Activated naive CD8-positive, alpha-beta T cell treated with anti-CD3 and anti-CD28 coated beads for 36 hours (primary cell): ENCODE measurements around the gene TRIO. TPM values are rescaled to one million over a fixed set of nuclear protein-coding genes. Genes with fewer than 3 reads are reported as not detected.

Source experiments
- DNase-seq: peaks from one replicate; pipeline ENCODE4 v3.0.0; 2021
- H3K27ac Mint-ChIP-seq: one replicate; pipeline ENCODE4 v1.8.0; 2022; ENCODE audit warnings: mild to moderate bottlenecking, moderate library complexity, mixed read lengths
- H3K27me3 Mint-ChIP-seq: one replicate; pipeline ENCODE4 v1.8.0; 2022; ENCODE audit warnings: mild to moderate bottlenecking, mixed read lengths
- H3K36me3 Mint-ChIP-seq: one replicate; pipeline ENCODE4 v1.8.0; 2021; ENCODE audit warnings: mild to moderate bottlenecking, mixed read lengths
- H3K4me1 Mint-ChIP-seq: one replicate; pipeline ENCODE4 v1.8.0; 2021; ENCODE audit warnings: mixed read lengths
- H3K4me3 Mint-ChIP-seq: one replicate; pipeline ENCODE4 v1.8.0; 2022; ENCODE audit warnings: mild to moderate bottlenecking, moderate library complexity, mixed read lengths
- H3K9me3 Mint-ChIP-seq: one replicate; pipeline ENCODE4 v1.8.0; 2022; ENCODE audit warnings: mixed read lengths
- total RNA-seq, 2 experiments: library from RNA; stranded (reverse); gene quantifications; one replicate each; pipeline ENCODE4 v1.2.3, GENCODE V29; 2021

The TRIO gene
- total RNA-seq, 2 experiments from 2014 or later, result 7.4 to 9.8 TPM

DNA sequence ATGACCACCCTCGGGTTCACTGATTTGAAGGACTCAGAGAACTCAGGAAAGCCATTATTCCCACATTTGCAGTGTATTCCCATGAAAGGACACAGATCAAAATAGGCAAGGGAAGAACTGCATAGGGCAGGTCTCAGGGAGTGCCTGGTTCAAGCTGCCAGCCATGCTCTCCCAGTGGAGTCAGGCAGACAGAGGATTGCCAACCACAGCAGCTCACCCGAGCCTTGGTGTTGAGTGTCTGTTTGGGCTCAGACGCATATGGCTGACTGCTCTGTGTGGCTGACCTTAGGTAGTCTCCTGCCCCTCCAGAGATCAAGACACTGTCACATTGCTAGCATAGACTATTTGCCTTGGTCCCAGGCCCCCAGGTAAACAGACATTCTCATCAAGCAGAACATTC, 322.6 kb downstream of the TRIO start:
- Mint-ChIP-seq H3K27me3 (no peaks in the 10 kb centered on the region), H3K27ac (no peak overlapping the region), H3K36me3 (no peaks in the 10 kb centered on the region), H3K9me3 (no peaks in the 10 kb centered on the region), H3K4me1 (no peaks in the 10 kb centered on the region), H3K4me3 (no peak overlapping the region)
- DNase-seq, result no peak

DNA sequence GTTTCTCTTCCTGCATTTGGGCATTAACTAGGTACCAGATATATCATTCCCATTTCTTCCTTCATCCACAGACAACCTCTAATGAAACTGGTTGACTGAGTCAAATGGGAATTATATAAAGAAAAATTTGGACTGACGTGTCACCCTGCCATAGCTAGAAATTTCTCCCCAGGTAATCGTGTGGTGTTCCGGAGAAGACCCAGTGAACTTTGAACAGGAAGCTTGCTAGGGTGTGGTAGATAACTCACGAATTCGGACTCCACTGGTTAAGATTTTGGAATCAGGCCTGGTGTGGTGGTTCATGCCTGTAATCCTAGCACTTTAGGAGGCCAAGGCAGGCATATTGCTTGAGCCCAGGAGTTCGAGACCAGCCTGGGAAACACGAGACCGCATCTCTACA, 324.1 kb downstream of the TRIO start:
- H3K36me3 Mint-ChIP-seq, result no peaks in the 10 kb centered on the region
- no peak overlapping the region for H3K4me3 Mint-ChIP-seq
- H3K27me3 Mint-ChIP-seq, result no peaks in the 10 kb centered on the region
- no peak for DNase-seq
- H3K4me1 Mint-ChIP-seq, result peaks cover 1% of the 10 kb centered on the region
- H3K27ac Mint-ChIP-seq, result no peak overlapping the region
- H3K9me3 Mint-ChIP-seq, result no peaks in the 10 kb centered on the region

DNA sequence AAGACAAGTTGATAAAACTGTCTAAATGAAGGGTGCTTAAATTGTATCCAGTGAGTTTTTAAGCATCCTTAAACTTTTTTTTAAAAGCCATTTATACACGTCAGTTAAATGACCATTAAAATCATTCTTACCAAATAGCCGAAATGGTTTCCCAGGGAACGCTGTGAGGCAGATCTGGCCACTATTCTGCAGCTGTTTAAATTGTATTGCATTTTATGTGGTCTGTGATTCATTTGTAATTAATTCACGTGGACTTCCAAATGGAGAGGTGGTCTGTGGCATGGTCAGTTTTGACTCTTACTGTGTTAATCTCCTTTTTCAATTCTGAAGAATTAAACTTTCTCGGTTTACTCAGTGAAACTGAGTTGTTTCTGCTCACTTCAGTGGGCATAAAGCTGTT, 324.7 kb downstream of the TRIO start:
- no peak overlapping the region for H3K4me3 Mint-ChIP-seq
- no peak overlapping the region for H3K27ac Mint-ChIP-seq
- H3K4me1 Mint-ChIP-seq, result peaks cover 1% of the 10 kb centered on the region
- DNase-seq, result no peak
- H3K9me3 Mint-ChIP-seq, result no peaks in the 10 kb centered on the region
- H3K27me3 Mint-ChIP-seq, result no peaks in the 10 kb centered on the region
- no peaks in the 10 kb centered on the region for H3K36me3 Mint-ChIP-seq

DNA sequence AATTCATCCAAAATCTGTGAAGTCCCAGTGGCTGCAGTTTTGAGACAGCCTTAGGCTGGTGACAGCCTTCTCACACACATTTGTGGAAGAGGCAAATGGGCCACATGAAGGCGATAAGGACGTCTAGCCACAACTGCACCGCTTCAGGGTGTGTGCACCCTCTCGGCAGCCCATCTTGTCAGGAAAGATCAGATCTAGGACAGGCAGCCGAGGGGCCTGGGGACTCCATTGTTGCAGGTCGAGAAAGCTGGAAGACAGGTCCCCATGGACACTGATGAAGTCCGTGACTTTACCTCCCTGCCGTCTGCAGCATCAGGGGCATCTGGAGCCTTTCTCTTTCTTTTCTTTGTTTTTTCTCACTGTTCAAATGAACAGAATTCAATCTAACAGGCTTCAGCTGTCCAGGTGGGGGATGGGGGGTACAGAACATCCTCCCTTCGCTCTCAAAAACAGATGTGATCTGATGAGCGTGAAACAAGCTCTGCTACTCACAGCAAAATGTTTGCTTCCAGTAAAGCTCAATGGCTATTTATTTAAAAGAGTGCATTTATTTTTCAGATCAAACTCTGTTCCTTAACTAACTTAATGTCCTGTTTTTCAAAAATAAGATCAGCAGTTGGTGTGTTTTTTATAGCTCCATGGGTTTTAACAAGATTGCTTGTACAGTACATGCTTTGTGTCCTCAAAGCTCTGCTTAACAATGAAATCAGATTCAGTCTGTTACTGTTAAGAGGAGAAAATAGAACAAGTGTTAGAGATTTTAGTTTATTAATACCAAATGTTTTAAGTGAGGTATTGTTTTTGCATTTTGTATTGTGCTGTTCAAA, 326.6 kb downstream of the TRIO start:
- no peak overlapping the region for H3K4me3 Mint-ChIP-seq

DNA sequence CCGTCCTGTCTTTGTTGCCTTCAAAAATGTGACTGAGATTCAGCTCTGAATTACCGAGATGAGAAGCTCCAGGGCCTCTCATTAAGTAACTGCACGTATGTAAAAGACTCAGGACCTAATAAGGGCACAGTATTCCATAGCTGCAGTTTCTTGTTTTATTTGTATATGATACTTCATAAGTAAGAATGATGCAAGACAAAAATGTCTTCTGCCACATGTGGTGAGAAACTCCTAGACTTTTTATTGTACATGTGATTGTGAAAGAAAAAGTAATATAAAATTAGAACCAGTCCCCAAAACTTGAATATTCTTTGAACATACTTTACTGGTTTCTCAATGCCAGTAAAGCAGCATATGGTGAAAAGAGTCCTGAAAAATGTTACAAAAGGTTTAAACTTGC, 328.4 kb downstream of the TRIO start:
- no peak overlapping the region for H3K27ac Mint-ChIP-seq
- H3K36me3 Mint-ChIP-seq, result no peaks in the 10 kb centered on the region

More for the DNA sequence above, 326.6 kb downstream of the TRIO start:
- H3K27me3 Mint-ChIP-seq, result no peaks in the 10 kb centered on the region
- no peak for DNase-seq
- no peak overlapping the region for H3K27ac Mint-ChIP-seq
- H3K36me3 Mint-ChIP-seq, result no peaks in the 10 kb centered on the region
- H3K9me3 Mint-ChIP-seq, result no peaks in the 10 kb centered on the region
- peaks cover 1% of the 10 kb centered on the region for H3K4me1 Mint-ChIP-seq

DNA sequence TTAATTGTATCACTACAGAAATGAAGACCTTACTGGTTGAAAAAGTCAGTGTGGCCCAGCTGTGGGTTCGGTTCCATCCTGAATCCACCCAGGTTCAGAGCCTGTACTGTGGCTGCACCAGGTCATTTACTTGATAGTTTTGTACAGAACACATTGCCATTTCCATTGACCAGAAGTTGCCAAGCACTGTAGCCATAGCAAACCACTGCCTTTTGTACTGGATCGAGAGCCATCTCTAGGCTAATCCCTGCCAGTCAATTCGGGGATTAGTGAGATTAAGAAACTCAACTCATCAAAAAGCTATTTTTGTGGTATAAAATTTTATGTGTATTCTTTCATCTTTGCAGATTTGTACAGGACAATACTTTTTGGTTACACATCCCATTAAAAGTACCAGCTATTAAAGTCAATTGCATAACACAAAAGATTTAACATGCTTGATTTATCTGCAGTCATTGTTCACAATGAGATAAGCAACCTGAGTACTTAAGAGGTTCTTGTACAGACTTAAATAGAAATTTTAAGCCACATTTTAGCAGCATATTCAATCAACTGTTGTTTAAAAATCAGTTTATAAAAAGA, 329.9 kb downstream of the TRIO start:
- no peak for DNase-seq
- Mint-ChIP-seq H3K27ac (no peak overlapping the region), H3K27me3 (no peaks in the 10 kb centered on the region), H3K36me3 (peaks cover 2% of the 10 kb centered on the region), H3K9me3 (no peaks in the 10 kb centered on the region), H3K4me1 (peaks cover 1% of the 10 kb centered on the region), H3K4me3 (no peak overlapping the region)

More for the DNA sequence above, 328.4 kb downstream of the TRIO start:
- Mint-ChIP-seq H3K4me3 (no peak overlapping the region), H3K27me3 (no peaks in the 10 kb centered on the region), H3K9me3 (no peaks in the 10 kb centered on the region), H3K4me1 (peaks cover 1% of the 10 kb centered on the region)
- DNase-seq, result no peak

DNA sequence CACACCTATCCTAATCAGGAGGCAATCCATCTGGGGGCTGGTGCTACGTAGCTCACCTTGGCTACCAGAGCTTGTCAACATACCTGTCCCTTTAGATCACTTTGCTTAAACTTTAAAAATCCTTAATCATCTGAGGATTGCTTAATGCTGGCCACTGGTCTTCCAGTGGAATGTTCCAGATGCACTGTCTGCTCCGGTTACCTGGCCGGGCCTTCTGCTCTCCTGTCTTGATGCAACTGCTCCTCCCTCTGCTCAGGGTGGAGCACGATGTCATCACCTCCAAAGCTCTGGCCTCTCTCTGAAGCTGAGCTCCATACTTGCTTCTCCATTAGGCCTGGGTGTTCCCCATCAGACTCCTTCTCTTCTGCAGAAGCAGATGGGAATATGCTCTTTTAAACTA, 331.9 kb downstream of the TRIO start:
- no peak overlapping the region for H3K4me3 Mint-ChIP-seq
- H3K36me3 Mint-ChIP-seq, result peaks cover 7% of the 10 kb centered on the region
- no peak overlapping the region for H3K27ac Mint-ChIP-seq
- no peak for DNase-seq
- H3K27me3 Mint-ChIP-seq, result no peaks in the 10 kb centered on the region
- peaks cover 11% of the 10 kb centered on the region for H3K4me1 Mint-ChIP-seq
- no peaks in the 10 kb centered on the region for H3K9me3 Mint-ChIP-seq

DNA sequence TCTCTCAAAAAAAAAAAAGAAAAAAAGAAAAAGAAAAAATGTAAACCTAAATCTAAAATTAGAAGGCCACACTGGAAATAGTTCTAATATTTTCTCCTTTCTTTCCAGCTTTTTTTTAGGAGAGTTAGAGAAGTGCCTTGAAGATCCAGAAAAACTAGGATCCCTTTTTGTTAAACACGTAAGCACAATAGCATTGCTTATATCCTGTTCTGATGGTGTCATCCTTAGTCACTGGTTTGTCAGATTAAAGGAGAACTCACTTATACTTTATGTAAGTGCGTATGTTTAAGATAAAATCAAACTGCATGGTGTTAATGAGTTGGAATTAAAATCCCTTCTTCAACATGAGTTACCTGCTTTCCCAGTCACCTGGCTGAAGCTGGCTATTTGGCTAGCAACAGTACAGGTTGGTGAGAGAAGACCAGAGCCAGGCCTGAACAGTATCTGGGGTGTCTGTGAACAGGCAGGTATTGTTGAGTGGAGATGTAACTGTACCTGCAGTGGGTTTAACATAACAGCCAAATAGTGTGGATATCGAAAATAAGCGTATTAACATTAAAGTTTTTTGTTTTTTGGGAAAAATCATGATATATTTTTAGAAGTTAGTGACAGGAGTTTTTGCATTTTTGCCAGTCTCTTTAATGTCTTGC, 333.8 kb downstream of the TRIO start:
- Mint-ChIP-seq H3K4me3 (no peak overlapping the region), H3K9me3 (no peaks in the 10 kb centered on the region), H3K4me1 (peaks cover 12% of the 10 kb centered on the region), H3K27me3 (no peaks in the 10 kb centered on the region), H3K36me3 (peaks cover 7% of the 10 kb centered on the region), H3K27ac (no peak overlapping the region)
- no peak for DNase-seq

DNA sequence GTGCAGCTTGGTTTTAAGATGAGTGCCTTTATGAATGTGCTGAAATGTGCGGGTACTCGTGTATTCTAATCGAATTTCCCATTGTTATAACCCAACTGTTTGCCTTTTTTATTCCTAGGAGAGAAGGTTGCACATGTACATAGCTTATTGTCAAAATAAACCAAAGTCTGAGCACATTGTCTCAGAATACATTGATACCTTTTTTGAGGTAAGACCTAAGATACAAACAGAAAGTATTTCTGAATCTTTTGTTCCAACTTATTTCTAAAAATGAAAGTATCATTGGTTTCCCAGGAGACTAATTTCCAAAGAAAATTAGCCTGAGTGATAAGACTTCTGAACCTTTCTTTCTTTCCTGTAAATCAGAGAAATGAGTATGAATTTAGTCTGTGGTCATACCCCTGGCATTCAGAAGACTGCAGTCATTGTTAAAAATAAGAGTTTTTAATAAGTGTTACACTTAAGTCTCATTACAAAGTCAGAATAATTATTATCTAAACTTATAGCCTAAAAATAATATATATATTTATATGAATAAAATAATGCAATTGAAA, 336.1 kb downstream of the TRIO start:
- H3K9me3 Mint-ChIP-seq, result no peaks in the 10 kb centered on the region
- H3K27me3 Mint-ChIP-seq, result no peaks in the 10 kb centered on the region
- DNase-seq, result no peak
- no peak overlapping the region for H3K27ac Mint-ChIP-seq
- H3K4me1 Mint-ChIP-seq, result peaks cover 10% of the 10 kb centered on the region
- H3K36me3 Mint-ChIP-seq, result peaks cover 8% of the 10 kb centered on the region
- no peak overlapping the region for H3K4me3 Mint-ChIP-seq

DNA sequence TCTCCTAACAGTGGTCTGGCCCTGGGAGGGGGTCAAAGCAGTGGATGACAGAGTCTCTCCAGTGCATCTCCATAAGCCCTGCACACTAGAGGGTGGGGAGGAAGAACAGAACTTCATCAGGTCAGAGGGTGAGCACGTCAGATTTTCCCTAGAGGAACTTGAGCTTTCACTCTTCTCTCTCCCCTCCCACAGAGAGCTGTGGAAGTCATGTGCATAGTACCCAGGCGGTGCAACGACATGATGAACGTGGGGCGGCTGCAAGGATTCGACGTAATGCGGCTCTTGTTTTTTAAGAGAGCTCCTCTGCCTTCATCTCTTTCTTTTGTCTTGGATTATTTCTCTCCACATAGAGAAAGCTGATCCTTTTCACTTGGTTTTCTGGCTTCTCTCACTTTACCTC, 338.2 kb downstream of the TRIO start:
- Mint-ChIP-seq H3K4me3 (no peak overlapping the region), H3K27ac (no peak overlapping the region), H3K9me3 (no peaks in the 10 kb centered on the region), H3K27me3 (no peaks in the 10 kb centered on the region), H3K36me3 (peaks cover 8% of the 10 kb centered on the region), H3K4me1 (peaks cover 13% of the 10 kb centered on the region)
- no peak for DNase-seq

DNA sequence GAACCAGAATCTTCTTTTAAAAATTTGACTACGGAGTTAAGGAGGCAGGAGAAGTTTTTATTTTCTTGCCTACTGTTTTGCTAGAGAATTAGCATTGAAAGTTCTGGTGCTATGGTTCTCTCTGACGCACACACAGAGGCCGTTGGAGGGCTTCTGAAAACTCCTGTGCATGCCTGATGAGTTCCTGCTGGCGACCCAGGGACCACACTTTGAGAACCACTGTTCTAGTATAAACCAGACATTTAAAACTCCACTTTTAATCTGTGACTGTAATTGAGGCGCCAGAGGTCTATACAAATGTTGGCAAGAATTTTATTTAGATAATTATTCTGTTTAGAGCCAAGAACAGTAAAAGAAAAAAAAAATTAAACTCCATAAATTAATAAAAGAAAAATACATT, 338.9 kb downstream of the TRIO start:
- Mint-ChIP-seq H3K9me3 (no peaks in the 10 kb centered on the region), H3K4me1 (peaks cover 13% of the 10 kb centered on the region)
- no peak for DNase-seq

DNA sequence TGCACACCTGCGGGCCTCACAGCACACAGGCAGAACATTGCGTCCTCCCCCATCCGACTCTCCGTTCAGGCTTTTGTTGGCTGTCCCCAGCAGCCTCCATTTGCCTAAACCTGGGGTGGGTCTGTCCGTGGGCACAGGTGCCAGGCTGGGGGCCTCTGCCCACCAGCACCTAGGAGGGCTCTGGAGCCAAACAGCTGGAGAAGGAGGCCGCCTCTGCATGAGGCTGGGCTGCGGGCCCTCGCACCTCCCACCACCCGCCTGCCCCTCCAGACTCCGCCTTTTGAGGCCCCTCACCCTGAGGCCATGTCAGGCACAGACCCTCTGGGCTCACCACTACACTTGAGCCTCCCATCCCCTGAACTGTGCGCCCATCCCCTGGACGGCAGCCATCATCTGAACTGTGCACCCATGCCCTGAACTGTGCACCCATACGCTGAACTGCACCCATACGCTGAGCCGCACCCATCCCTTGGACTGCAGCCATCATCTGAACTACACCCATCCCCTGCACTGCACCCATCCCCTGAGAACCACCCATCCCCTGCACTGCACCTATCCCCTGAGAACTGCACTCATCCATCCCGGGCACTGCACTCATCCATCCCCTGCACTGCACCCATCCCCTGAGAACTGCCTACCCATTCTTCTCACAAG, 340.5 kb downstream of the TRIO start:
- peaks cover 10% of the 10 kb centered on the region for H3K36me3 Mint-ChIP-seq
- no peaks in the 10 kb centered on the region for H3K9me3 Mint-ChIP-seq
- no peak overlapping the region for H3K27ac Mint-ChIP-seq
- no peaks in the 10 kb centered on the region for H3K27me3 Mint-ChIP-seq
- H3K4me1 Mint-ChIP-seq, result peaks cover 13% of the 10 kb centered on the region
- DNase-seq, result no peak
- H3K4me3 Mint-ChIP-seq, result no peak overlapping the region

More for the DNA sequence above, 338.9 kb downstream of the TRIO start:
- no peak overlapping the region for H3K27ac Mint-ChIP-seq
- no peaks in the 10 kb centered on the region for H3K27me3 Mint-ChIP-seq
- no peak overlapping the region for H3K4me3 Mint-ChIP-seq
- H3K36me3 Mint-ChIP-seq, result peaks cover 7% of the 10 kb centered on the region

DNA sequence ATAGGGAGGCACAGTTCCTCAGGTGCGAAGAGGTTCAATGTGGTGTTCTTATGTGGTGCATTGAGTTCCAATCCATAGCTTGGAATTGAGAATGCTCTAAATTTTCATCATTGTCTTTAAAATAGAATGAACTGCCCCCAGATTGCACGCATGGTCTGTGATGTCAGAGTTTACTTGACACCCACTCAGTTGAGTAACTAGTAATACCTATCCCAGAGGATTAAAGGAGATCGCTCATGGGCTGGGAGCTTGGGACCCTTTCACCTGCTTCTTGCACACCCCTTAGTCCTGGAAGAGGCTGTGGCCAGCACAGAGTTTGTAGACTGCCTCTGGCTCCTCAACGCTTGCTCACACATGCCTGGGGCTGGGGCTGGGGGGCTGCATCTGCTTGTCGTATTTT, 343.3 kb downstream of the TRIO start:
- DNase-seq, result no peak
- Mint-ChIP-seq H3K27me3 (no peaks in the 10 kb centered on the region), H3K4me1 (peaks cover 3% of the 10 kb centered on the region)

DNA sequence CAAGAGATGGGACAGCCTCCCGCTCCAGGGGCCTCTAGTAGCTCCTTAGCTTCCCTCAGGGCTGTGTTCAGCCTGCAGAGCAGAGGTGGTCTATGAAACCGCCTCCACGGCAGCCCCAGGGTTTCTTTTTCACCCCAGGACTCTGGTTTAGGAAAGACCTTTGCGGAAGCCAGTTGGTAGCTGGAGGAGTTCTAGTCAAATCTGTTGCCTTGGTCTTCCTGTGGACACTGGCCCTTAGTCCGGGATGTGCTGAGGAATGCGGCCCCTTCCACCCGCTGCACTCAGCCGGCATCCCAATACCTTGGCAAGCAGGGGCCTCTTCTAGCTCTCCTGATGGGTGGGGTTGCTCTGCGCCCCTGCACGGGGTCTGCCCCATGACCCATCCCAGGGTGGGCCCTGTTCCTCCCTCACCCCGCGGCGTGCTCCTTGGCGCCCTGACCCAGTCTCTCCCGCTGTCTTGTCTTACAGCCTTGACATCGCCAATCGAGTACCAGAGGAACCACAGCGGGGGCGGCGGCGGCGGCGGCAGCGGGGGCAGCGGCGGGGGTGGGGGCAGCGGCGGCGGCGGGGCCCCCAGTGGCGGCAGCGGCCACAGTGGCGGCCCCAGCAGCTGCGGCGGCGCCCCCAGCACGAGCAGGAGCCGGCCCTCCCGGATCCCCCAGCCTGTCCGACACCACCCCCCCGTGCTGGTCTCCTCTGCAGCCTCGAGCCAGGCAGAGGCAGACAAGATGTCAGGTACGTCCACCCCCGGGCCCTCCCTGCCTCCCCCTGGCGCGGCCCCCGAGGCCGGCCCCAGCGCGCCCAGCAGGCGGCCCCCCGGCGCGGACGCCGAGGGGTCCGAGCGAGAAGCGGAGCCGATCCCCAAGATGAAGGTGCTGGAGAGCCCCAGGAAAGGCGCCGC, 344.1 kb downstream of the TRIO start:
- Mint-ChIP-seq H3K4me3 (no peak overlapping the region), H3K27me3 (no peaks in the 10 kb centered on the region), H3K36me3 (peaks cover 5% of the 10 kb centered on the region), H3K27ac (no peak overlapping the region), H3K4me1 (peaks cover 3% of the 10 kb centered on the region), H3K9me3 (no peaks in the 10 kb centered on the region)
- no peak for DNase-seq

More for the DNA sequence above, 343.3 kb downstream of the TRIO start:
- no peak overlapping the region for H3K27ac Mint-ChIP-seq
- H3K9me3 Mint-ChIP-seq, result no peaks in the 10 kb centered on the region
- H3K4me3 Mint-ChIP-seq, result no peak overlapping the region
- H3K36me3 Mint-ChIP-seq, result peaks cover 5% of the 10 kb centered on the region
